Endothelial cell of umbilical vein (primary cell): ENCODE measurements around the gene PEX5L. TPM values are rescaled to one million over a fixed set of nuclear protein-coding genes. Genes with fewer than 3 reads are reported as not detected.

Experiments used
- BruUV-seq: library from RNA; stranded (reverse); fragments of 400-500 nt; replicated peaks from 2 replicates; lab custom pipeline; 2021; lab: Mats Ljungman, UMichigan
- CTCF ChIA-PET: fragments of 300-600, 350-600 bp; sonication (Branson Sonifier 250); formaldehyde crosslinking; loops from one replicate; lab custom pipeline; 2021; ENCODE audit warnings: antibody characterized with exemption, inconsistent platforms; lab: Charles Lee
- POLR2A ChIA-PET: fragments of 300-600, 350-600 bp; sonication (Branson Sonifier 250); formaldehyde crosslinking; loops from one replicate; lab custom pipeline; 2021; ENCODE audit warnings: antibody characterized with exemption, inconsistent platforms; lab: Charles Lee
- DNase-seq: peaks from one replicate; pipeline ENCODE4 v3.0.0-alpha.2; 2011; ENCODE audit warnings: low read depth, low spot score
- FAIRE-seq: peaks from 2 replicates; lab custom pipeline; 2011; peaks lifted over from hg19 to GRCh38; lab: Jason Lieb, UNC
- H2AFZ ChIP-seq: 2 replicates; pipeline ENCODE4 v1.6.0; 2012; ENCODE audit warnings: low read depth, low read length, control low read depth, inconsistent platforms
- H3K27ac ChIP-seq: 2 replicates; pipeline ENCODE4 v1.5.1; 2011; ENCODE audit warnings: low read depth, mild to moderate bottlenecking, control low read depth, low read length, moderate library complexity; ENCODE audit not compliant: insufficient read depth
- H3K27me3 ChIP-seq, 2 experiments: 2 replicates each; pipeline versions ENCODE4 v1.6.0 to v1.6.1; 2011; ENCODE audit warnings: low read length in 2 of 2, mixed read lengths in 1 of 2; ENCODE audit not compliant: control insufficient read depth in 2 of 2, insufficient read depth in 2 of 2
- H3K36me3 ChIP-seq, 2 experiments: 2 replicates in 1 of 2; 3 replicates in 1 of 2; pipeline ENCODE4 v1.5.1; 2011; ENCODE audit warnings: low read length in 2 of 2, mild to moderate bottlenecking in 1 of 2, moderate library complexity in 1 of 2; ENCODE audit not compliant: control insufficient read depth in 2 of 2, insufficient read depth in 2 of 2; ENCODE audit errors: extremely low read depth in 1 of 2
- H3K4me1 ChIP-seq: 3 replicates; pipeline ENCODE4 v1.5.1; 2011; ENCODE audit warnings: mild to moderate bottlenecking, low read length; ENCODE audit not compliant: control insufficient read depth, insufficient read depth; ENCODE audit errors: extremely low read depth
- H3K4me2 ChIP-seq: 2 replicates; pipeline ENCODE4 v1.6.1; 2011; ENCODE audit warnings: low read length, control low read depth, mixed read lengths; ENCODE audit not compliant: insufficient read depth
- H3K4me3 ChIP-seq, 3 experiments: fragments of 200-600 bp in 1 of 3; sonication (generic), shearing (Covaris generic) in 1 of 3; replicated peaks in 1 of 3; 2 replicates each; pipeline ENCODE4 v1.5.1; 2011 to 2016; ENCODE audit warnings: control low read depth in 3 of 3, low read length in 3 of 3, mild to moderate bottlenecking in 2 of 3, inconsistent platforms in 1 of 3, low read depth in 1 of 3, moderate library complexity in 1 of 3; ENCODE audit not compliant: insufficient read depth in 1 of 3
- H3K79me2 ChIP-seq: 2 replicates; pipeline ENCODE4 v1.6.0; 2012; ENCODE audit warnings: low read length, inconsistent platforms; ENCODE audit not compliant: control insufficient read depth, insufficient read depth
- H3K9ac ChIP-seq: replicated peaks from 2 replicates; pipeline ENCODE3; 2011; ENCODE audit warnings: low read length, control low read depth; ENCODE audit not compliant: insufficient read depth; ENCODE audit errors: extremely low read depth
- H3K9me1 ChIP-seq: replicated peaks from 3 replicates; pipeline ENCODE4 v1.6.0; 2011; ENCODE audit warnings: mild to moderate bottlenecking, low read length; ENCODE audit not compliant: control insufficient read depth, insufficient read depth; ENCODE audit errors: extremely low read depth
- H3K9me3 ChIP-seq: replicated peaks from 2 replicates; pipeline ENCODE4 v1.5.1; 2012; ENCODE audit warnings: low read length, inconsistent platforms; ENCODE audit not compliant: control insufficient read depth, insufficient read depth
- H4K20me1 ChIP-seq: replicated peaks from 2 replicates; pipeline ENCODE3; 2011; ENCODE audit warnings: mild to moderate bottlenecking, low read length; ENCODE audit not compliant: control insufficient read depth, insufficient read depth; ENCODE audit errors: extremely low read depth
- EZH2 ChIP-seq: IDR thresholded peaks from 2 replicates; pipeline ENCODE4 v1.6.1; 2012; ENCODE audit warnings: borderline replicate concordance, low read depth, mild to moderate bottlenecking, moderate library complexity, low read length, inconsistent platforms; ENCODE audit not compliant: severe bottlenecking
- FOS ChIP-seq: IDR thresholded peaks from 2 replicates; pipeline ENCODE4 v1.6.1; 2011; ENCODE audit warnings: mild to moderate bottlenecking, low read length, moderate library complexity, borderline replicate concordance; ENCODE audit not compliant: insufficient read depth
- GATA2 ChIP-seq: IDR thresholded peaks from 2 replicates; pipeline ENCODE4 v1.7.0; 2011; ENCODE audit warnings: low read depth, mild to moderate bottlenecking, moderate library complexity, mixed read lengths, low read length; ENCODE audit not compliant: insufficient read length, insufficient read depth
- JUN ChIP-seq: IDR thresholded peaks from 2 replicates; pipeline ENCODE4 v1.6.1; 2011; ENCODE audit warnings: borderline replicate concordance, low read depth; ENCODE audit not compliant: insufficient read length, insufficient read depth
- MAX ChIP-seq: IDR thresholded peaks from 2 replicates; pipeline ENCODE4 v1.6.1; 2011; ENCODE audit not compliant: insufficient read depth, insufficient read length
- MYC ChIP-seq: IDR thresholded peaks from one replicate; pipeline ENCODE4 v1.6.1; 2011; ENCODE audit warnings: mild to moderate bottlenecking, low read depth, low read length
- POLR2A ChIP-seq: IDR thresholded peaks from 2 replicates; pipeline ENCODE4 v1.6.1; 2012; ENCODE audit warnings: low read depth, mild to moderate bottlenecking, control low read depth, low read length
- POLR2AphosphoS5 ChIP-seq: IDR thresholded peaks from 2 replicates; pipeline ENCODE4 v1.6.1; 2012; ENCODE audit warnings: low read depth, mild to moderate bottlenecking, control low read depth, low read length, moderate library complexity; ENCODE audit not compliant: insufficient read depth
- dilution Hi-C: fragments of 300-500 bp; cut with MboI; formaldehyde crosslinking; loops from one replicate; pipeline ENCODE4 v1.15.0; 2019; ENCODE audit warnings: low sequenced_read_pairs; ENCODE audit not compliant: extremely low pct_ligation_motif_present
- intact Hi-C: fragments of 100-400 bp; cut with micrococcal nuclease; formaldehyde crosslinking; loops from one replicate; pipeline ENCODE4 v1.10.0; 2022
- polyA plus RNA-seq, 4 experiments: library from polyadenylated mRNA; depleted of rRNA in 3 of 4; stranded (reverse) in 3 of 4; unstranded in 1 of 4; fragments of >200 nt; gene quantifications; 2 replicates each; pipeline versions ENCODE4 v1.2.1 to v1.2.3, GENCODE V29; 2011 to 2012; ENCODE audit warnings: missing spikeins in 1 of 4
- total RNA-seq: library from RNA; stranded (reverse); gene quantifications from 2 replicates; pipeline ENCODE4 v1.2.3, GENCODE V29; 2021
- TF ChIP-seq, protein P1 (sequence below), 2 donors: IDR thresholded peaks; 1 replicate in 1 of 2; 2 replicates in 1 of 2; pipeline ENCODE4 v1.5.1; 2011; ENCODE audit warnings: low read length in 2 of 2, mild to moderate bottlenecking in 2 of 2, moderate library complexity in 2 of 2, control low read depth in 1 of 2, inconsistent platforms in 1 of 2, low read depth in 1 of 2; ENCODE audit not compliant: insufficient read depth in 1 of 2; ENCODE audit errors: extremely low read depth in 1 of 2

The PEX5L gene
- total and polyA plus RNA-seq, 2 donors (not counting 3 experiments of a cell fraction or from before 2014, with no cell fraction given): not detected

DNA sequence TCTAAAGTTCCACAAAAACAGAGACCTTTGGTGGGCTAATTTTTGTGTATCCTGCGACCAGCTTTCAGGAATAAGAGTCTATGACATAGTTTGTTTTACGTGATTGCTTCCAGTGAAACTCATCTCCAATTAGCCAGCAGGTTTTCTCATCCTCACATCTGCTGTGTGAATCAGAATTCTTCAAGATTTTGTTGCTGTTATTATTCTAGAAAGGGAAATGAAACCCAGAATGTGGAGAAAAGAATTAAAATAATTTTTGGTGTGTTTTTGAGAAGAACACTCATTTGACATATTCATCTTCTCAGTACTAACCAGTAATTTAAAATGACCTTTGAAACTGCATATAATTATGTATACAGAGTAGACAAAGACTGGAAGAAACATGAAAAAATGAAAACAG is 208.0 kb downstream of the PEX5L start:
- H3K4me3 ChIP-seq: no peak overlapping the region
- no peak for TF ChIP-seq FOS
- TF ChIP-seq POLR2AphosphoS5: no peak
- TF ChIP-seq MAX: no peak
- TF ChIP-seq POLR2A: no peak
- FAIRE-seq: no peak
- no peaks in the 10 kb centered on the region for H3K79me2 ChIP-seq
- intact Hi-C loops (no loop called here), dilution Hi-C loops (no loop called here)
- peaks cover 4 to 6% of the 10 kb centered on the region in 2 experiments for H3K27me3 ChIP-seq
- no peak overlapping the region for H3K27ac ChIP-seq
- H3K9ac ChIP-seq: no peak overlapping the region
- H3K36me3 ChIP-seq: no peaks in the 10 kb centered on the region
- no peaks in the 10 kb centered on the region for H4K20me1 ChIP-seq
- no peak overlapping the region for H3K4me2 ChIP-seq
- DNase-seq: no peak
- H3K4me1 ChIP-seq: no peaks in the 10 kb centered on the region
- H2AFZ ChIP-seq: no peak overlapping the region
- BruUV-seq: no TSS peak
- POLR2A ChIA-PET: no interaction called here
- no peaks in the 10 kb centered on the region for H3K9me1 ChIP-seq
- H3K9me3 ChIP-seq: no peaks in the 10 kb centered on the region
- CTCF ChIA-PET: no interaction called here

DNA sequence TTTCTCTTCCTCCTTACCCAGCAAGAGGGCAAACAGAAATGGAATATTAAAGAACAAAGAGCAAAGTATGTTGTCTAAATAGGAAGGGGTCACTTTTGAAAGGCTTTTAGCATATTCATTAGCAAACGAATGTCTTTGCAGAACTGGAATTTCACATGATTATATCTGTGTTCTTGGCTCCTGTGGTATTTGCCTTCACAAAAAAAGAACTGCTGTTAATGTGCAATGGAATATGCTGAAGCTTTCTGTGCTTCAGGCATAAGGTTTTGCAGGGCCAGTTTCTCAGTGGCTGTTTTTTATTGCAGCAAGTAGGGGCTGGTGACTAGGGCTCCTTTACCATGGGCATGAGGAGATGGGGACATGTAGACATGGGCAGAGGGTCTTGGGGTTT is 210.5 kb downstream of the PEX5L start:
- no peak overlapping the region for H3K9ac ChIP-seq
- no peak overlapping the region for H2AFZ ChIP-seq
- no peaks in the 10 kb centered on the region for H3K4me1 ChIP-seq
- intact Hi-C loops: no loop called here
- H3K9me1 ChIP-seq: no peaks in the 10 kb centered on the region
- no peaks in the 10 kb centered on the region for H3K79me2 ChIP-seq
- no peak for DNase-seq
- ChIA-PET POLR2A (no interaction called here), CTCF (no interaction called here)
- no peak overlapping the region for H3K4me2 ChIP-seq
- FAIRE-seq: no peak
- no peaks in the 10 kb centered on the region for H3K36me3 ChIP-seq
- no TSS peak for BruUV-seq
- H3K9me3 ChIP-seq: no peaks in the 10 kb centered on the region
- no peak overlapping the region for H3K4me3 ChIP-seq
- peaks cover 4 to 14% of the 10 kb centered on the region in 2 experiments for H3K27me3 ChIP-seq
- dilution Hi-C loops: no loop called here
- H3K27ac ChIP-seq: no peak overlapping the region
- TF ChIP-seq FOS (no peak), EZH2 (no peak), GATA2 (no peak), JUN (no peak), MAX (no peak), POLR2A (no peak), POLR2AphosphoS5 (no peak), MYC (no peak)
- TF ChIP-seq, protein P1, sequence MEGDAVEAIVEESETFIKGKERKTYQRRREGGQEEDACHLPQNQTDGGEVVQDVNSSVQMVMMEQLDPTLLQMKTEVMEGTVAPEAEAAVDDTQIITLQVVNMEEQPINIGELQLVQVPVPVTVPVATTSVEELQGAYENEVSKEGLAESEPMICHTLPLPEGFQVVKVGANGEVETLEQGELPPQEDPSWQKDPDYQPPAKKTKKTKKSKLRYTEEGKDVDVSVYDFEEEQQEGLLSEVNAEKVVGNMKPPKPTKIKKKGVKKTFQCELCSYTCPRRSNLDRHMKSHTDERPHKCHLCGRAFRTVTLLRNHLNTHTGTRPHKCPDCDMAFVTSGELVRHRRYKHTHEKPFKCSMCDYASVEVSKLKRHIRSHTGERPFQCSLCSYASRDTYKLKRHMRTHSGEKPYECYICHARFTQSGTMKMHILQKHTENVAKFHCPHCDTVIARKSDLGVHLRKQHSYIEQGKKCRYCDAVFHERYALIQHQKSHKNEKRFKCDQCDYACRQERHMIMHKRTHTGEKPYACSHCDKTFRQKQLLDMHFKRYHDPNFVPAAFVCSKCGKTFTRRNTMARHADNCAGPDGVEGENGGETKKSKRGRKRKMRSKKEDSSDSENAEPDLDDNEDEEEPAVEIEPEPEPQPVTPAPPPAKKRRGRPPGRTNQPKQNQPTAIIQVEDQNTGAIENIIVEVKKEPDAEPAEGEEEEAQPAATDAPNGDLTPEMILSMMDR (IDR thresholded peaks at IDR 0.05; ENCODE audit: extremely low read depth in 1 of 2, insufficient read depth in 1 of 2, low read depth in 1 of 2, low read length in 2 of 2): no peak
- no peaks in the 10 kb centered on the region for H4K20me1 ChIP-seq
